Gastrocnemius medialis (tissue), 4 donors: Measurements from ENCODE around the gene UCK2. TPM values are rescaled to one million over a fixed set of nuclear protein-coding genes. Genes with fewer than 3 reads are reported as not detected.
"Not testable (repeated sequence)": the region's sequence is repeated elsewhere in the genome, so short reads cannot be mapped to it uniquely, and the experiment has no call there.

ENCODE experiments used
- ATAC-seq, 2 donors: fragments of 150-250 bp; one replicate each; pipeline ENCODE4 v1.9.1; 2016
- DNase-seq, 2 donors: peaks; one replicate each; pipeline ENCODE4 v3.0.0-alpha.2; 2019
- H3K27ac ChIP-seq, 4 donors: fragments of 200-600 bp; sonication (generic); 1 replicate in 1 of 4; 2 replicates in 3 of 4; pipeline ENCODE4 v1.5.1; 2016 to 2018; ENCODE audit warnings: mild to moderate bottlenecking in 2 of 4, moderate library complexity in 1 of 4
- H3K27me3 ChIP-seq, 3 donors: fragments of 200-600 bp; sonication (generic) in 2 of 3; 1 replicate in 1 of 3; 2 replicates in 2 of 3; pipeline versions ENCODE4 v1.5.1 to v1.6.0; 2016 to 2019; ENCODE audit warnings: mild to moderate bottlenecking in 1 of 3, moderate library complexity in 1 of 3
- H3K36me3 ChIP-seq, 2 donors: fragments of 200-600 bp; sonication (generic) in 1 of 2; one replicate each; pipeline ENCODE4 v1.5.1; 2017 to 2018
- H3K4me1 ChIP-seq, 2 donors: fragments of 200-600 bp; sonication (generic) in 1 of 2; one replicate each; pipeline ENCODE4 v1.5.1; 2016 to 2017; ENCODE audit warnings: mild to moderate bottlenecking in 2 of 2
- H3K4me3 ChIP-seq, 4 donors: fragments of 200-600 bp; sonication (generic) in 3 of 4; 1 replicate in 1 of 4; 2 replicates in 3 of 4; pipeline ENCODE4 v1.5.1; 2016 to 2019; ENCODE audit warnings: mild to moderate bottlenecking in 2 of 4
- H3K9me3 ChIP-seq, 3 donors: fragments of 200-600 bp; sonication (generic) in 2 of 3; 1 replicate in 1 of 3; 2 replicates in 2 of 3; pipeline ENCODE4 v1.5.1; 2016 to 2019
- CTCF ChIP-seq, 5 experiments: fragments of 450-650 bp in 3 of 5; fragments of 200-600 bp in 2 of 5; sonication (generic) in 2 of 5; IDR thresholded peaks in 4 of 5; conservative IDR thresholded peaks in 1 of 5; 1 replicate in 4 of 5; 2 replicates in 1 of 5; pipeline ENCODE4 v1.5.1; 2016 to 2019; ENCODE audit warnings: antibody characterized with exemption in 5 of 5, mild to moderate bottlenecking in 3 of 5, moderate library complexity in 3 of 5
- POLR2A ChIP-seq, 2 donors: fragments of 450-650 bp; IDR thresholded peaks; one replicate each; pipeline ENCODE4 v1.6.1; 2017; ENCODE audit warnings: antibody characterized with exemption in 2 of 2, mild to moderate bottlenecking in 2 of 2, moderate library complexity in 2 of 2
- in situ Hi-C, 4 donors: fragments of 200-750 bp; cut with MboI; loops; one replicate each; pipeline versions ENCODE4 v1.15.0 to v1.8.0; 2017; ENCODE audit warnings: low sequenced_read_pairs in 4 of 4
- intact Hi-C: fragments of 100-400 bp; cut with DNase I; formaldehyde crosslinking; loops from one replicate; pipeline ENCODE4 v1.15.1; 2023; ENCODE audit warnings: low total_unique reads
- total RNA-seq, 4 donors: library from RNA; depleted of rRNA; stranded (reverse); fragments of >200 nt; gene quantifications; one replicate each; pipeline versions ENCODE4 v1.1.0 to v1.2.3, GENCODE V29; 2016

The UCK2 gene
- total RNA-seq, 4 donors from 2014 or later: 14.0 to 32.7 (median 24.1) TPM

GRCh38 chr1:165795894-165796293, 31.5 kb upstream of the UCK2 start:
- Histone ChIP-seq H3K27ac (no peak overlapping the region), H3K36me3 (no peaks in the 10 kb centered on the region), H3K9me3 (no peaks in the 10 kb centered on the region), H3K4me1 (no peaks in the 10 kb centered on the region), H3K27me3 (no peaks in the 10 kb centered on the region), H3K4me3 (no peak overlapping the region)
- intact Hi-C loops: no loop called here
- in situ Hi-C loops: no loop called here
- DNase-seq (no peak), ATAC-seq (no peak)
- TF ChIP-seq CTCF (IDR thresholded peaks at IDR 0.05 in 4 of 5, conservative IDR thresholded peaks at IDR 0.05 in 1 of 5): no peak
- TF ChIP-seq POLR2A (IDR thresholded peaks at IDR 0.05): no peak

DNA sequence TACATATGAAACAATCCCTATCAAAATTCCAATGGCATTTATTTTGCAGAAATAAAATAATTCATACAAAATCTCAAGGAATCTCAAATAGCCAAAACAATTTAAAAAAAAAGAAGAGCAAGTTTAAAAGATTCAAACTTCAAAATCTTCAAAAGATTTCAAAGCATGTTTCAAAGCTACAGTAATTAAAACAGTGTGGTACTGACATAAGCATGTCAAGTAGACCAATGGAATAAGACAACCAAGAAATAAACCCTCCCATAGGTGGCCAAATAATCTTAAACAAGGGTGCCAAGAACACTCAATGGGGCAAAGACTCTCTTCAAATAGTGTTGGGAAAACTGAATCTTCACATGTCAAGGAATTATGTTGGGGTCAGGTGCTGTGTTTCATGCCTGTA, 28.0 kb upstream of the UCK2 start:
- intact Hi-C loops: no loop called here
- DNase-seq (no peak), ATAC-seq (no peak)
- Histone ChIP-seq H3K27ac (no peak overlapping the region), H3K4me1 (no peaks in the 10 kb centered on the region), H3K9me3 (no peaks in the 10 kb centered on the region), H3K36me3 (no peaks in the 10 kb centered on the region), H3K4me3 (no peak overlapping the region), H3K27me3 (no peaks in the 10 kb centered on the region)
- no peak for TF ChIP-seq POLR2A (IDR thresholded peaks at IDR 0.05)
- no peak for TF ChIP-seq CTCF (IDR thresholded peaks at IDR 0.05 in 4 of 5, conservative IDR thresholded peaks at IDR 0.05 in 1 of 5)
- in situ Hi-C loops: no loop called here

DNA sequence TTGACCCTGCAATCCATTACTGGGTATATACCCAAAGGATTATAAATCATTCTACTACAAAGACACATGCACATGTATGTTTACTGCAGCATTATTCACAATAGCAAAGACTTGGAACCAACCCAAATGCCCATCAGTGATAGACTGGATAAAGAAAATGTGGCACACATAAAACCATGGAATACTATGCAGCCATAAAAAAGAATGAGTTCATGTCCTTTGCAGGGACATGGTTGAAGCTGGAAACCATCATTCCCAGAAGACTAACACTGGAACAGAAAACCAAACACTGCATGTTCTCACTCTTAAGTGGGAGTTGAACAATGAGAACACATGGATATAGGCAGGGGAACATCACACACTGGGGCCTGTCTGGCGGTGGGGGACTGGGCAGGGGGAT, 22.9 kb upstream of the UCK2 start:
- H3K4me1 ChIP-seq, H3K9me3 ChIP-seq, H3K4me3 ChIP-seq, in situ Hi-C loops, intact Hi-C loops, DNase-seq, ATAC-seq, H3K27me3 ChIP-seq, H3K36me3 ChIP-seq, H3K27ac ChIP-seq: not testable (repeated sequence)

GRCh38 chr1:165807613-165808012, 19.8 kb upstream of the UCK2 start:
- TF ChIP-seq CTCF (IDR thresholded peaks at IDR 0.05 in 4 of 5, conservative IDR thresholded peaks at IDR 0.05 in 1 of 5) (no peak), POLR2A (IDR thresholded peaks at IDR 0.05) (no peak)
- Histone ChIP-seq H3K27me3 (no peaks in the 10 kb centered on the region), H3K27ac (no peak overlapping the region), H3K4me1 (no peaks in the 10 kb centered on the region), H3K9me3 (no peaks in the 10 kb centered on the region), H3K36me3 (no peaks in the 10 kb centered on the region), H3K4me3 (no peak overlapping the region)
- ATAC-seq (no peak), DNase-seq (no peak)
- intact Hi-C loops (no loop called here), in situ Hi-C loops (no loop called here)

- Histone ChIP-seq H3K9me3 (no peaks in the 10 kb centered on the region), H3K27ac (no peak overlapping the region), H3K4me3 (no peak overlapping the region), H3K27me3 (no peaks in the 10 kb centered on the region), H3K36me3 (no peaks in the 10 kb centered on the region), H3K4me1 (no peaks in the 10 kb centered on the region)
- in situ Hi-C loops (no loop called here), intact Hi-C loops (no loop called here)
- ATAC-seq: no peak
- TF ChIP-seq CTCF (IDR thresholded peaks at IDR 0.05 in 4 of 5, conservative IDR thresholded peaks at IDR 0.05 in 1 of 5) (no peak), POLR2A (IDR thresholded peaks at IDR 0.05) (no peak)
- DNase-seq: no peak
Observed at GRCh38 chr1:165815725-165816124, 11.7 kb upstream of the UCK2 start.
